Prostate gland (tissue), 2 donors: Measurements from ENCODE around the gene MRTFB.

Source experiments
- POLR2A ChIP-seq: fragments of 450-650 bp; IDR thresholded peaks from one replicate; pipeline ENCODE4 v1.6.1; 2016; ENCODE audit warnings: antibody characterized with exemption, mild to moderate bottlenecking
- POLR2AphosphoS5 ChIP-seq: sonication (generic); formaldehyde crosslinking; IDR thresholded peaks from one replicate; pipeline ENCODE4 v1.6.1; 2017; ENCODE audit warnings: antibody characterized with exemption
- TF ChIP-seq, protein P1 (sequence below), 4 experiments: fragments of 200-600 bp in 2 of 4; fragments of 450-650 bp in 2 of 4; sonication (generic) in 2 of 4; IDR thresholded peaks; 1 replicate in 3 of 4; 2 replicates in 1 of 4; pipeline ENCODE4 v1.5.1; 2016 to 2019; ENCODE audit warnings: antibody characterized with exemption in 4 of 4, mild to moderate bottlenecking in 2 of 4, moderate library complexity in 2 of 4

DNA sequence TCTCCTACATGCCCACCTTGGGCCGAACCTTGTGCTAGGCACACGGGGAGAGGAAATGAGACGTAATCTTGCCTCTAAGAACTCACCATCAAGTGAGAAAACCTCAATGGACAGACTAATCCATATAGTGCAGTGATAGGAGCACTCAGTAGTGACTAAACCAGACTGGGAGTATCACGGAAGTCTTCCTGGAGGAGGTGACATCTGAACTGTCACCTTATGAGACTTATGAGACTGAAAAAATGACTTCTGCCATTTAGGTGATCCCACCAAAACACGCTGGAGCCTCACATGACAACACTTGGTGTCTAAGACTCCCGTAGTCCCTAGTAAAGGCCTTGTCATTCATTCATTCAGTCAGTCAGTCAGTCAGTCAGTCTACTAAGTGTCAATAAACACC is 27.3 kb upstream of the MRTFB start:
- TF ChIP-seq, protein P1, sequence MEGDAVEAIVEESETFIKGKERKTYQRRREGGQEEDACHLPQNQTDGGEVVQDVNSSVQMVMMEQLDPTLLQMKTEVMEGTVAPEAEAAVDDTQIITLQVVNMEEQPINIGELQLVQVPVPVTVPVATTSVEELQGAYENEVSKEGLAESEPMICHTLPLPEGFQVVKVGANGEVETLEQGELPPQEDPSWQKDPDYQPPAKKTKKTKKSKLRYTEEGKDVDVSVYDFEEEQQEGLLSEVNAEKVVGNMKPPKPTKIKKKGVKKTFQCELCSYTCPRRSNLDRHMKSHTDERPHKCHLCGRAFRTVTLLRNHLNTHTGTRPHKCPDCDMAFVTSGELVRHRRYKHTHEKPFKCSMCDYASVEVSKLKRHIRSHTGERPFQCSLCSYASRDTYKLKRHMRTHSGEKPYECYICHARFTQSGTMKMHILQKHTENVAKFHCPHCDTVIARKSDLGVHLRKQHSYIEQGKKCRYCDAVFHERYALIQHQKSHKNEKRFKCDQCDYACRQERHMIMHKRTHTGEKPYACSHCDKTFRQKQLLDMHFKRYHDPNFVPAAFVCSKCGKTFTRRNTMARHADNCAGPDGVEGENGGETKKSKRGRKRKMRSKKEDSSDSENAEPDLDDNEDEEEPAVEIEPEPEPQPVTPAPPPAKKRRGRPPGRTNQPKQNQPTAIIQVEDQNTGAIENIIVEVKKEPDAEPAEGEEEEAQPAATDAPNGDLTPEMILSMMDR (IDR thresholded peaks at IDR 0.05) = no peak
- TF ChIP-seq POLR2A (no peak), POLR2AphosphoS5 (no peak)
